HuH-7 (cell line): ENCODE measurements around the gene TAS1R2.

Experiments used
- DNase-seq: peaks from one replicate; pipeline ENCODE4 v3.0.0; 2011; ENCODE audit warnings: low spot score

Gene TAS1R2

GRCh38 chr1:18819986-18820790, 39.3 kb downstream of the TAS1R2 start:
- DNase-seq = no peak

GRCh38 chr1:18819203-18819602, 40.3 kb downstream of the TAS1R2 start:
- no peak for DNase-seq

GRCh38 chr1:18817795-18818435, 41.5 kb downstream of the TAS1R2 start:
- DNase-seq = no peak

- no peak for DNase-seq
Observed at GRCh38 chr1:18817316-18817715, 42.1 kb downstream of the TAS1R2 start.

GRCh38 chr1:18816808-18817207, 42.7 kb downstream of the TAS1R2 start:
- DNase-seq = no peak

GRCh38 chr1:18814874-18815531, 44.5 kb downstream of the TAS1R2 start:
- no peak for DNase-seq

GRCh38 chr1:18814425-18814824, 45.0 kb downstream of the TAS1R2 start:
- DNase-seq = no peak

- no peak for DNase-seq
Observed at GRCh38 chr1:18812453-18812939, 47.0 kb downstream of the TAS1R2 start.

GRCh38 chr1:18811733-18812452, 47.6 kb downstream of the TAS1R2 start:
- no peak for DNase-seq

GRCh38 chr1:18809953-18810899, 49.2 kb downstream of the TAS1R2 start:
- no peak for DNase-seq

GRCh38 chr1:18808550-18808949, 50.9 kb downstream of the TAS1R2 start:
- DNase-seq = no peak

- DNase-seq = no peak
Observed at GRCh38 chr1:18807334-18808063, 52.0 kb downstream of the TAS1R2 start.

- no peak for DNase-seq
Observed at GRCh38 chr1:18805925-18806849, 53.3 kb downstream of the TAS1R2 start.

- DNase-seq = no peak
Observed at GRCh38 chr1:18805150-18805879, 54.1 kb downstream of the TAS1R2 start.

- DNase-seq = no peak
Observed at GRCh38 chr1:18803851-18804250, 55.6 kb downstream of the TAS1R2 start.

- DNase-seq = no peak
Observed at GRCh38 chr1:18803151-18803791, 56.2 kb downstream of the TAS1R2 start.

- no peak for DNase-seq
Observed at GRCh38 chr1:18802231-18802630, 57.2 kb downstream of the TAS1R2 start.

GRCh38 chr1:18800258-18800657, 59.2 kb downstream of the TAS1R2 start:
- no peak for DNase-seq
